T-helper 2 cell treated with Interferon-gamma antibody and Interleukin-4, amounts not matched to agents 5 μg/mL and 100 μg/mL, for 36 hours (primary cell): ENCODE measurements around the gene NUCB1.
A peak's percentile ranks its signal among the peaks of the same experiment; 100 is the strongest.

Source experiments
- DNase-seq: peaks from one replicate; pipeline ENCODE4 v3.0.0; 2021; ENCODE audit warnings: low spot score
- H3K27ac Mint-ChIP-seq: one replicate; pipeline ENCODE4 v1.8.0; 2021; ENCODE audit warnings: mild to moderate bottlenecking, mixed read lengths
- H3K27me3 Mint-ChIP-seq: one replicate; pipeline ENCODE4 v1.8.0; 2021; ENCODE audit warnings: low read depth, mixed read lengths
- H3K36me3 Mint-ChIP-seq: one replicate; pipeline ENCODE4 v1.8.0; 2021; ENCODE audit warnings: low read depth, mixed read lengths
- H3K4me1 Mint-ChIP-seq: one replicate; pipeline ENCODE4 v1.8.0; 2021; ENCODE audit warnings: low read depth, mixed read lengths
- H3K4me3 Mint-ChIP-seq: one replicate; pipeline ENCODE4 v1.8.0; 2022; ENCODE audit warnings: mild to moderate bottlenecking, moderate library complexity, mixed read lengths
- H3K9me3 Mint-ChIP-seq: one replicate; pipeline ENCODE4 v1.8.0; 2021; ENCODE audit warnings: mixed read lengths

Gene NUCB1

DNA sequence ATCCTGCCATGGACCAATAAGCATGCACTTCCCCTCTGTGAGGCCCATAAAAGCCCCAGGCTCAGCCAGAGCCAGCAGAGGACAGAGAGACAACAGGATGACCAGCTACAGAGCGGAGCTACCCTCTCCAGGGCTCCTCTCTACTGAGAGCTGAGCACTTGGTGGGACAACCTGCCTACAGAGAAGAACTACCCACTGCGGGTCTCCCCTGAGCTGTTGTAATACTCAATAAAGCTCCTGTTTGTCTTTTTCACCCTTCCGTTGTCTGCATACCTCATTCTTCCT, 47.1 kb downstream of the NUCB1 start:
- Mint-ChIP-seq H3K4me3 (no peak overlapping the region), H3K9me3 (peaks cover 7% of the 10 kb centered on the region), H3K27ac (no peak overlapping the region), H3K36me3 (no peaks in the 10 kb centered on the region), H3K27me3 (no peaks in the 10 kb centered on the region), H3K4me1 (no peaks in the 10 kb centered on the region)
- DNase-seq = no peak

DNA sequence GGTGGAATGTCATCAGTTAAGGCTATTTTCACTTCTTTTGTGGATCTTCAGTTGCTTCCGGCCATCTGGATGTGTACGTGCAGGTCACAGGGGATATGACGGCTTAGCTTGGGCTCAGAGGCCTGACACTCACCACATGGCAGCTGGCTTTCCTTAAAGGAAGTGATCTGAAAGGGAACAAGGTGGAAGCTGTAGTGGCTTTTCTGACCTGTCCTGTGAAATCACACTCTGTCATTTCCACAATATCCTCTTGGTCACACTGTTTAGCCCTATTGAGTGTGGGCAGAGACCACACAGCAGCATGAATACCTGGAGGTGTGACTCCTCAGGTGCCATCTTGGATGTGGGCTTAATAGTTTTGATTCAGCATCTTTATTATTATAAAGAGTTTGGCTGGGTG, 50.0 kb downstream of the NUCB1 start:
- Mint-ChIP-seq H3K36me3 (peaks cover 4% of the 10 kb centered on the region), H3K9me3 (peaks cover 7% of the 10 kb centered on the region), H3K4me1 (peaks cover 5% of the 10 kb centered on the region), H3K4me3 (no peak overlapping the region), H3K27me3 (no peaks in the 10 kb centered on the region), H3K27ac (no peak overlapping the region)
- DNase-seq = no peak

DNA sequence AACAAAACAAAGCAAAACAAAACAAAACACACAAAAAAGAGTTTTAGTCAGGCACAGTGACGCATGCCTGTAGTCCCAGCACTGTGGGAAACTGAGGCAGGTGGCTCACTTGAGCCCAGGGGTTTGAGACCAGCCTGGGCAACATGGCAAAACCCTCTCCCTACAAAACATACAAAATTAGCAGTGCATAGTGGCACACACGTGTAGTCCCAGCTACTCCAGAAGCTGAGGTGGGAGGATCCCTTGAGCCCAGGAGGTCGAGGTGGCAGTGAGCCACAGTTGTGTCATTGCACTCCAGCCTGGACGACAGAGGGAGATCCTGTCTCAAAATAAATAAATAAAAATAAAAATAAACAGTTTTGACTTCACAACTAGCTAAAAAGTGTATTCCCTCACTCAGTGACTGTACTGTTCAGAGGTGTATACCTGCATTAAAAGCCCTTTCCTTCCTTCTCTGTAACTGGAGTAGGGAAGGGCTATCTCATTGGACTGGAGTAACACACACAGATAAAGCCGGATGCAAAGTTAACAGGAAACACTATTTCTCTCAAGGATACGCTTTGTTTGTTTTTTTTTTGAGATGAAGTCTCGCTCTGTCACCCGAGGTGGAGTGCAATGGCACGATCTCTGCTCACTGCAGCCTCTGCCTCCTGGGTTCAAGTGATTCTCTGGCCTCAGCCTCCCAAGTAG, 50.9 kb downstream of the NUCB1 start:
- Mint-ChIP-seq H3K27ac (no peak overlapping the region), H3K4me3 (no peak overlapping the region), H3K4me1 (peaks cover 11% of the 10 kb centered on the region), H3K36me3 (peaks cover 11% of the 10 kb centered on the region), H3K9me3 (peaks cover 7% of the 10 kb centered on the region), H3K27me3 (no peaks in the 10 kb centered on the region)
- no peak for DNase-seq

DNA sequence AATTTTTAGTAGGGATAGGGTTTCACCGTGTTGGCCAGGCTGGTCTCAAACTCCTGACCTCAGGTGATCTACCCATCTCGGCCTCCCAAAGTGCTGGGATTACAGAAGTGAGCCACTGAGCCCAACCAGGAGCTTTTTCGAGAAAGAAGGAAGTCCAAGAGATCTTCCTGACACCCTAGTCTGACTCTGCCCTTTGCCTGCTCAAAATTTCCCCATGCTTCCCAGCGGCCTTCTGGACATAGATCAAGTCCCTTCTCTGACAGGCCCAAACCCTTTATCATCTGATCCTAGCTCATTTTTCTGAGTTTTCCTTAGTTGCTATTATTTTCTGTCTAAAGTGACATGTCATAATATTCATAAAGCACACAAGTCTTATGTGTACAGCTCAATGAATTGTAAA, 53.0 kb downstream of the NUCB1 start:
- Mint-ChIP-seq H3K36me3 (peaks cover 30% of the 10 kb centered on the region), H3K27me3 (no peaks in the 10 kb centered on the region), H3K4me1 (peaks cover 24% of the 10 kb centered on the region), H3K4me3 (peak overlapping the region; percentile 12), H3K9me3 (peaks cover 2% of the 10 kb centered on the region), H3K27ac (no peak overlapping the region)
- DNase-seq = no peak

GRCh38 chr19:48953990-48954594, 54.0 kb downstream of the NUCB1 start:
- H3K27ac Mint-ChIP-seq = peak overlapping the region; percentile 96
- H3K27me3 Mint-ChIP-seq = no peaks in the 10 kb centered on the region
- no peak for DNase-seq
- H3K4me3 Mint-ChIP-seq = peak overlapping the region; percentile 92
- H3K4me1 Mint-ChIP-seq = peaks cover 26% of the 10 kb centered on the region
- H3K36me3 Mint-ChIP-seq = peaks cover 37% of the 10 kb centered on the region
- H3K9me3 Mint-ChIP-seq = no peaks in the 10 kb centered on the region

DNA sequence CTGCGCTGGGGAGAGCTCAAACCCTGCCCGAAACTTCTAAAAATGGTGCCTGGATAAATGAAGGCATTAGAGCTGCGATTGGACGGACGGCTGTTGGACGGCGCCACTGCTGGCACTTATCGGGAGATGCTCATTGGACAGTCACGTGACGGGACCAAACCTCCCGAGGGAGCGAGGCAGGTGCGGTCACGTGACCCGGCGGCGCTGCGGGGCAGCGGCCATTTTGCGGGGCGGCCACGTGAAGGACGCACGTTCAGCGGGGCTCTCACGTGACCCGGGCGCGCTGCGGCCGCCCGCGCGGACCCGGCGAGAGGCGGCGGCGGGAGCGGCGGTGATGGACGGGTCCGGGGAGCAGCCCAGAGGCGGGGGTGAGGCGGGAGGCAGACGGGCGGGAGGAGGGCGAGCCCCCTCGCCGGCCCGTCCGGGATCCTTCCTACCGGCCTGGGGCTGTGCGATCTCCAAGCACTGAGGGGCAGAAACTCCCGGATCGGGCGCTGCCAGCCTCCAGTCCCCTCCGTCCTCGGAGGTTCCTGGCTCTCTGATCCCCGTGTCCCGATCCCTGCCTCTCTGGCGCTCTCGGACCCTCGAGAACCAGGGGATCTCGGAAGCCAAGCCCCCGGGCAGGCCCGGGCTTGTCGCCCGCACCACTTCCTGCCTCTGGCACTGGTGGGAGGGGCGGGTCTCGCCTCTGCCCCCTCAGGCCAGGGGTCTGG, 54.6 kb downstream of the NUCB1 start, which contains the start of gene BAX:
Gene BAX, plus strand, starts transcription at position 281 of the 713 bp plus-strand sequence. Its CDS starts 54 bp downstream, at position 335.
- H3K4me1 Mint-ChIP-seq = peaks cover 28% of the 10 kb centered on the region
- H3K36me3 Mint-ChIP-seq = peaks cover 40% of the 10 kb centered on the region
- peak within 1 kb of the TSS; percentile 96 for H3K27ac Mint-ChIP-seq
- H3K27me3 Mint-ChIP-seq = no peaks in the 10 kb centered on the region
- DNase-seq = peak; percentile 96
- H3K9me3 Mint-ChIP-seq = no peaks in the 10 kb centered on the region
- H3K4me3 Mint-ChIP-seq = peak within 1 kb of the TSS; percentile 93

GRCh38 chr19:48955308-48955958, 55.3 kb downstream of the NUCB1 start:
- H3K27me3 Mint-ChIP-seq = no peaks in the 10 kb centered on the region
- no peak for DNase-seq
- H3K9me3 Mint-ChIP-seq = no peaks in the 10 kb centered on the region
- H3K27ac Mint-ChIP-seq = peak overlapping the region; percentile 86
- peaks cover 42% of the 10 kb centered on the region for H3K36me3 Mint-ChIP-seq
- H3K4me1 Mint-ChIP-seq = peaks cover 30% of the 10 kb centered on the region
- peak overlapping the region; percentile 93 for H3K4me3 Mint-ChIP-seq

DNA sequence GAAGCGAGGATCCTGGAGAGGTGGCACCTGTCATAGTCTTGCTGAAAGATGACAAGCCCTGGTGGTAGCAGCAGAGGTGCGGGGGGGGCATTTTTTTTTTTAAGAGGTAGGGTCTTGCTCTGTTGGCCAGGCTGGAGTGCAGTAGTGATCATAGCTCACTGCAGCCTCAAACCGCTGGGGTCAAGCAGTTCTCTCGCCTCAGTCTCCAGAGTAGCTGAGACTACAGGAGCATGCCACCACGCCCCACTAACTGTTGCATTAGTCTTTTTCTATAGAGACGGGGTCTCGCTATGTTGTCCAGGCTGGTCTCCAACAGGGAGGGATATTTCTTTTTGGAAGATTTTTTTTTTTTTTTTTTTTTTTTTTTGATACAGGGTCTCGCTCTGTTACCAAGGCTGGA, 57.9 kb downstream of the NUCB1 start:
- peak overlapping the region; percentile 31 for H3K27ac Mint-ChIP-seq
- no peaks in the 10 kb centered on the region for H3K9me3 Mint-ChIP-seq
- no peaks in the 10 kb centered on the region for H3K27me3 Mint-ChIP-seq
- peak overlapping the region; percentile 20 for H3K4me3 Mint-ChIP-seq
- no peak for DNase-seq
- H3K4me1 Mint-ChIP-seq = peaks cover 45% of the 10 kb centered on the region
- peaks cover 54% of the 10 kb centered on the region for H3K36me3 Mint-ChIP-seq

GRCh38 chr19:48959341-48960239, 59.5 kb downstream of the NUCB1 start:
- no peak overlapping the region for H3K4me3 Mint-ChIP-seq
- no peaks in the 10 kb centered on the region for H3K9me3 Mint-ChIP-seq
- peaks cover 52% of the 10 kb centered on the region for H3K36me3 Mint-ChIP-seq
- no peaks in the 10 kb centered on the region for H3K27me3 Mint-ChIP-seq
- H3K4me1 Mint-ChIP-seq = peaks cover 54% of the 10 kb centered on the region
- H3K27ac Mint-ChIP-seq = peak overlapping the region; percentile 73
- DNase-seq = no peak

DNA sequence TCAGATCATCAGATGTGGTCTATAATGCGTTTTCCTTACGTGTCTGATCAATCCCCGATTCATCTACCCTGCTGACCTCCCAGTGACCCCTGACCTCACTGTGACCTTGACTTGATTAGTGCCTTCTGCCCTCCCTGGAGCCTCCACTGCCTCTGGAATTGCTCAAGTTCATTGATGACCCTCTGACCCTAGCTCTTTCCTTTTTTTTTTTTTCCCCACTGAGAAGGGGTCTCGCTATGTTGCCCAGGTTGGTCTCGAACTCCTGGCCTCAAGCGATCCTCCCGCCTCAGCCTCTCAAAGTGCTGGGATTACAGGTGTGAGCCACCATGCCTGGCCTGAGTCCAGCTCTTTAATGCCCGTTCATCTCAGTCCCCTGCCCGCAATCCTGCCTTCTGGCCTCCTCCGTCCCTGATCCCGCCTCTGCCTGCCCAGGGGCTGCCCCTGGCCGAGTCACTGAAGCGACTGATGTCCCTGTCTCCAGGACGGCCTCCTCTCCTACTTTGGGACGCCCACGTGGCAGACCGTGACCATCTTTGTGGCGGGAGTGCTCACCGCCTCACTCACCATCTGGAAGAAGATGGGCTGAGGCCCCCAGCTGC, 61.0 kb downstream of the NUCB1 start:
- Mint-ChIP-seq H3K27me3 (no peaks in the 10 kb centered on the region), H3K9me3 (no peaks in the 10 kb centered on the region), H3K4me1 (peaks cover 49% of the 10 kb centered on the region), H3K27ac (peak overlapping the region; percentile 37), H3K36me3 (peaks cover 47% of the 10 kb centered on the region), H3K4me3 (no peak overlapping the region)
- no peak for DNase-seq

DNA sequence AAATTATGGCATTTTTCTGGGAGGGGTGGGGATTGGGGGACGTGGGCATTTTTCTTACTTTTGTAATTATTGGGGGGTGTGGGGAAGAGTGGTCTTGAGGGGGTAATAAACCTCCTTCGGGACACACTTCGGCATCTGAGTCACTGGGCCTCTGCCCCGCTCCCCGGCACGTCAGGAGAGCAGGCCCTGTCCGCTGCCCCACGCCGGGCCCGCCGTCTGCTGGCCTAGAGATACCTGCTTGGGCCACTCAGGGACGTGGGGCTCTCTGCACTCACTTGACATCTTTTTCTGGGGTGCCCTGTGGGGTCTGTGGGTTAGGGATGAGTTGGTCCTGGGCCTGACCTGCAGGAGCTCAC, 61.5 kb downstream of the NUCB1 start:
- H3K27me3 Mint-ChIP-seq = no peaks in the 10 kb centered on the region
- H3K36me3 Mint-ChIP-seq = peaks cover 48% of the 10 kb centered on the region
- no peaks in the 10 kb centered on the region for H3K9me3 Mint-ChIP-seq
- H3K4me1 Mint-ChIP-seq = peaks cover 51% of the 10 kb centered on the region
- peak overlapping the region; percentile 93 for H3K27ac Mint-ChIP-seq
- peak overlapping the region; percentile 85 for H3K4me3 Mint-ChIP-seq
- no peak for DNase-seq

DNA sequence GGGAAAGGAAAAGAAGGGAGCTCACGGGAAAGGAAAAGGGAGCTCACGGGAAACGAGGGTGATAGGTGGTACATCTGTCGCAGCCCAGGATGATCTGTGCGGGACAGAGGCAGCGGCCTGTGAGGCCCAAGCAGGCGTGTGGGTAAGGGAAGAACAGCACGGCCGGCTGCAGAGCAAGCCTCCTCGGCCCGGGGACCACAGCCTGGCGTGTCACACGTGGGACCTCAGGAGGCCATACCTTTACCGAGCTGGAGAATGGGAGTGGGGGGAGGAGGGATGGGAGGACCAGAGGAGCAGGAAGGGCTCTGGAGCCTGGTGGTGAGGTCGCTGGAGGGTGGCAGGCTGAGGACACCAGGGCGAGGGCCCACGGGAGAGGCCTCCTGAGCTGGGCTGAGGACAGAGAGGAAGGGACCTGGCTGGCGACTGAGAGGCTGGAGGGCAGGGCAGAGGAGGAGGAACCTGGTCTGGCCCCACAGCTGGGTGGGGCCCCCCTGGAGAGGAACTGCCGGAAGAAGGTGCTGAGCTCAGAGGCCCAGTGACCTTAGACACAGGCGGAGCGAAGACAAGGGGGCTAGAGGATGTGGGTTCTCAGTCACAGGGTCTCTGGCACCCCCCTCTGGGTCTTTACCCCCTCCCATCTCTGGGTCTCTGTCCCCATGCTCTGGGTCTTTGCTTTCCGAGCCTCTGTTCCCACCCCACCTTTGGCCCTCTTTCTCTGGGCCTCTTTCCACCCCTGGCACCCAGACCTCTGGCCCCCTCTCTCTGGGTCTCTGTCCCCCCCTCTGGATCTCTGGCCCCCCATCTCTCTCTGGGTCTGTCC, 62.1 kb downstream of the NUCB1 start:
- Mint-ChIP-seq H3K4me1 (peaks cover 52% of the 10 kb centered on the region), H3K27ac (peak overlapping the region; percentile 93), H3K4me3 (peak overlapping the region; percentile 85), H3K36me3 (peaks cover 45% of the 10 kb centered on the region), H3K9me3 (no peaks in the 10 kb centered on the region), H3K27me3 (no peaks in the 10 kb centered on the region)
- peak; percentile 42 for DNase-seq
